Retinal pigment epithelial cell (primary cell): ENCODE results near the gene DGCR2.

Experiments used
- DNase-seq: peaks from one replicate; pipeline ENCODE4 v3.0.0-alpha.2; 2010; ENCODE audit warnings: low read depth
- H3K4me3 ChIP-seq: 2 replicates; pipeline ENCODE4 v1.5.1; 2011; ENCODE audit warnings: mild to moderate bottlenecking, low read length, control low read depth, moderate library complexity
- CTCF ChIP-seq: conservative IDR thresholded peaks from 2 replicates; pipeline ENCODE4 v1.5.1; 2011; ENCODE audit warnings: low read depth, low read length, control low read depth, inconsistent platforms

The DGCR2 gene

DNA sequence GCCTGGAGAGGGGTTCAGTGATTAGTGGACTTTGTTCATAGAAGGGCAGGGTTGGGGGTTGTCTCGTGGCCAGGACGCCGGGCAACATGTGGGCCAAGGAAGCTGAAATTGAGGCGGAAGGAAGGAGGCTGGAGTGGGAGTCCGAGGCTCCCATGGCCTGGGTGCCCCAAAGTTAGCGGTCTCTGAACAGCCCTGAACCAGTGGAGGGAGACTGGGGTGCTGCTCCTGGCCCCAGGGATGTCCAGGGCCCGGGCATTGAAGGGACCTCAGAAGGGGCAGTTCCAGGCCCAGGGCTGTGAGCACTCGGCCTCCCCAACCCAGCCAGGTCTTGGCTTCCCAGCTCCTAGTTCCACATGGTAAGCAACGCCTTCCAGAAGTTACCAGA lies 126.9 kb downstream of the DGCR2 start:
- TF ChIP-seq CTCF = no peak
- H3K4me3 ChIP-seq = no peak overlapping the region
- no peak for DNase-seq

GRCh38 chr22:18994701-18995326 lies 127.4 kb downstream of the DGCR2 start:
- TF ChIP-seq CTCF = no peak

GRCh38 chr22:18994056-18994455 lies 128.2 kb downstream of the DGCR2 start:
- no peak for TF ChIP-seq CTCF
- DNase-seq = no peak
- H3K4me3 ChIP-seq = no peak overlapping the region

More at GRCh38 chr22:18994701-18995326, 127.4 kb downstream of the DGCR2 start:
- DNase-seq = no peak
- no peak overlapping the region for H3K4me3 ChIP-seq

DNA sequence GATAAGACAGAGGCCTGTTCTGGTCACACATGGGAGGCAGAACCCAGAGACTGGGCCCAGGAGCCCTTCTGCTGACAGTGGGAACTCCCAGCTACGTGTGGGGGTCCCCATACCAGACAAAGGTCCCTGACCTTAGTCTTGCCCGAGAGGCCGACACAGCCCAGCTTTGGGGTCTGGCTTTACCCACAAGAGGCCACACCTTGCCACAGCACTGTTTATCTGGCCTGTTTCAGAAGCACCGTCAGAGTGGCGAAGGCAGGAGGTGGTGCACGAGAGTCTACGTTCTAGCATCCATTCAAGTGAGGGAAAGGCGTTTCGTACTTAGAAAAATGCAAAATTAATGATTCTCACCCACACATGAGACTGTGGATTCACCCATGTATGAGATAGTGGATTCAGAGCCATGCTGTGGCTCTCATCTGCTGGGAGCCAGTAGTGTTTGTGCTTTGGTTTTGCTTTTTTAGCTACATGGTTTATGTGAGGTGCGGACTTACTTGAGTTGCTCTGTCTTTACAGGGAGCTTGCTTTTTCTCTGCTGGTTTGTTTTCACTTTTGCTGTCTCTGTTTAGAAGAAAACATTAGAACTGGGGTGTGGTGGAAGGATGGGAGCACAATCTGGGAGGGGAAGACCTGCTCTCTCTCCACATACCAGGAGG lies 129.5 kb downstream of the DGCR2 start:
- no peak for TF ChIP-seq CTCF
- H3K4me3 ChIP-seq = no peak overlapping the region
- no peak for DNase-seq

DNA sequence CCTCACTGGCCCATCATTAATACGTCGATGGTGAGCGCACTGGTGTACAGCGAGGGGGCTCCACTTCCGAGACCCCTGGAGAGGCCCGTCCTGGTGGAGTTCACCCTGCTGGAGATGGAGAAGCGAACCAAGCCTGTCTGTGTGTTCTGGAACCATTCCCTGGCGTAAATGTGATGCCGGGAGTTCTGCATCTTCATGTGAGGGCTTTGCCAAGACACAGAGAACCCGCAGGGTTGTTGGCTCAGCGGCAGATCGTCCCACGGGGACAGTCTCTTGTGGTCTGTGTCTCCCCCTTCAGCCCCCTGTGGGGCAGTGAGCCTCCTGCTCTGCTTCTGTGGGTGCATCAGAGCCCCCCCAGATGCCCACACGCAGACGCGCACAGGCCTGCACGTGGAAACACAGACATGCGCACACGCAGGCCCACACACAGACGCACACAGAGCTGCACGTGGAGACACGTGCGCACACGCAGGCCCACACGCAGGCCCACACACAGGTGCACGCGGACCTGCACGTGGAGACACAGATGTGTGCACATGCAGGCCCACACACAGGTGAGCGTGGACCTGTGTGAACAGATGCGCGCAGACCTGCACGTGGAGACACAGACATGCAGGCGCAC lies 130.3 kb downstream of the DGCR2 start:
- no peak for DNase-seq
- TF ChIP-seq CTCF = no peak
- H3K4me3 ChIP-seq = no peak overlapping the region

DNA sequence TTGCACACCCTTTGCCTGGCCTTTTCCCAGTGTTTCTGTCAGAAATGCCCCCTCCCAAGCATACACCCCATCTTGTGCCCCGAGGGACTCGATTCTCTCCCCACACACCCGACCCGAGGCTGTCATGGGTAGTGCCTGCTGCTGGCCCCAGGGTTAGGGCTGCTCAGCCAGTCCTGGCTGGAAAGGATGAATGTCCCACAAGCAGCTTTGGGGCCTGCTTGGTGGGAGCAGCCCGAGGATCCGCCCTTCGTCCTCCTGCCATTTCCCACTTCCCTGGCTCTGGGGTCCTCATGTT lies 131.1 kb downstream of the DGCR2 start:
- TF ChIP-seq CTCF = no peak
- DNase-seq = no peak
- H3K4me3 ChIP-seq = no peak overlapping the region

DNA sequence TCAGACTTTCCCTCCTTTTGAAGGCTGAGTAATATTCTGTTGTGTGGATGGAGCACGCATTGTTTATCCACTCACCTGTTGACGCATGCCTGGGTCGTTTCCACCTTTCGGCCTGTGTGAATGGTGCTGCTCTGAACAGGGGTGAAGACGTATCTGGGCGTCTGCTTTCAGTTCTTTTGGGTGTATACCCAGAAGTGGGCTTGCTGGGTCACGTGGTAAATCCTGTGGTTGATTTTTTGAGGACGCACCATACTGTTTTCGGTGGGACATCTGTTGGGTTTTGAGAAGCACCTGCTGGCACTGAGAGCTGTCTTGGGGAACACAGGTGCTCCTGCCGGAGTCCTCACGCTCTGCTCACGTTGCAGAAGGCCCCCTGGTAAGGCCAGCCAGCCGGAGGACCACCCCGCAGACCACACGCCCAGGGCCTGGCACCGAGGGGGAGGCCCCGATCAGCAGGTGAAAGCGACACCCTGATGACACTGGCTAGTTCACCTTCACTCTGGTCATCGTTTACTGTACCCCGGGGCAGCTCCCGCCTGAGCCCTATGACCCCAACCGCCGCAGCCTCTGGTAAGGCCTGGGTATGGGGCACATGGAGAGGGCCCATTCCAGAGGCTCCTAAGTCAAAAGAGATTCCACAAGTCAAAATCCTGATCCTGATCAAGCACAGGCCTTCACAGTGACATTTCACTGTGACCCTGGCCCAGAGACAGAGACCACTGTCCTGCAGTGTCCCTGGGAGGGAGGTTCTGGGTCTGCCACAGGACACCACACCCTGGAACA lies 131.7 kb downstream of the DGCR2 start:
- no peak overlapping the region for H3K4me3 ChIP-seq
- DNase-seq = no peak
- no peak for TF ChIP-seq CTCF
